ENCODE measurements around the gene ACER3. TPM values are rescaled to one million over a fixed set of nuclear protein-coding genes. Genes with fewer than 3 reads are reported as not detected.

Gene ACER3
- total RNA-seq, 1 donor = 18.6 TPM

DNA sequence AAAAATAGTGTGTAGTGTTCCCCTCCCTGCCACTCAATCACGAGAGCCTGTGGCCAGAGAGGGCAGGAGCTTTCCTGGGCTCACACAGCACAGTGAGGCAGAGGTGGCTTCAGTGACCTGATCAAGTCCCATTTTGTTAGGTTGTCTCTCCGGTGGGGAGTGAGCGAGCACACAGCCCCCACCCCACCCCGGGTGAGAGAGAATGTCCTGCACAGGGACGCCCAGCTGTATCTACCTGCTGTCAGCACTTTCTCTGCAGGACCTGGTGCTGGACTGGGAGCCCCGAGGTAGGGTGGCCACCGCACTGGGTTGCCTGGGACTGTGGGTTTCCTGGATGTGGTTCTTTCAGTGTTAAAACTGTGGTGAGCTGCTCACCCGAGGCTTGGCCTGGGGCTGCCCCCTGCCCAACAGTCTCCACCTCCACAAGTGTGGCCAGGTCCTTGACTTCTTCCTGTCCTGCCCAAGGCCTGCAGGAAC, 212.2 kb downstream of the ACER3 start:
- H3K4me3 ChIP-seq (ENCODE audit: low read depth, low read length) = no peak overlapping the region
- no peak for TF ChIP-seq CTCF (IDR thresholded peaks at IDR 0.05; ENCODE audit: insufficient read depth, low read depth, low read length)
- no peak for DNase-seq (ENCODE audit: low read depth)

DNA sequence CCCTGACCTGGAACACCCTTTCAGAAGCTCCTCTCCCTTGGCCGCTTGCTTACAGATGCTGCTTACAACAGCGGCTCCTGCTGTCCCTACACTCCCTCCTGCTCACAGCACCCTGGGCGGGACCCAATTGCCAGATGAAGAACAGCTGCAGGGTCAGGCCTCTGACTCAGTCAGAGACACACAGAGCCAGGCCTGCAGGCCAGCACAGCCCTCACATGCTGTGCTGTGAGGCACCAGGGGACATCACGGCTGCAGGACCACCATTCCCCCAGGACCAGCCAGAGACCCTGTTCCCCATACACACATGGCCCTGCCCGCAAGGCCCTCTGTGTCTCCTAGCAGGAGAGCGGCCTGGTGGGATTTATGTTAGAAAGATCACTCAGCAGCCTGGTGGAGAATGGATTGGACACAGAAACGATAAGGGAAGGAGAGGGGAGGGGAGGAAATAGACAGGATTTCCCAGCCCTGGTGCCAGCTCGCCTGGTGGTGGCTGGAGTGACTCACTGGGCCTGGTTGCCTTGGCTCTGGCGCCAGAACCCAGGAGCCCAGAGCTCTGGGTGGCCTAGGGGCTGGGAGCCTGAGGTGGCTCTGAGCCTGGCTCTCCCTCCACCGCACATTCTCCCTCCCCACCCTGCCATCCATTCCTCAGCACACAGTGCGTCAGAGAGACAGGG, 212.7 kb downstream of the ACER3 start:
- peak; percentile 98 for DNase-seq (ENCODE audit: low read depth)
- H3K4me3 ChIP-seq (ENCODE audit: low read depth, low read length) = no peak overlapping the region
- peak; percentile 78 for TF ChIP-seq CTCF (IDR thresholded peaks at IDR 0.05; ENCODE audit: insufficient read depth, low read depth, low read length)

DNA sequence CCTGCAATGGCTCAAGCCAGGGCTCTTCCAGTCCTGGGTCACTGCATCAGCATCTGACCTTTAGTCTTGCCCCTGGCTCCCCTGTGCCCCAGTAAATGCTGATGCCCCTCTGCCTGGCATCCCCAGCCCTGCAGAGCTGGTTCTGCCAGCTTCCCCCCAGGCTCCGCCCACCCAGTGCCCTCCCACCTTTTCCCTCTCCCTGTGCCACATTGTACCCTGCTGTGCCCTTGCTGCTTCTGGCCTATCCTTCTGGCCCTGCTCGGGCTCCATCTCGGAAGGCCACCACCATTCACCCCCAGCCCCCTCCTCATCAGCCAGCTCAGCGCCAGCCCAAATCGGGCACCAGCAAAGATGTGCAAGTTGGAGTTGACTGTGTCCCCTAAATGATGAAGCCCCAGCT, 213.5 kb downstream of the ACER3 start:
- no peak for DNase-seq (ENCODE audit: low read depth)
- TF ChIP-seq CTCF (IDR thresholded peaks at IDR 0.05; ENCODE audit: insufficient read depth, low read depth, low read length) = no peak
- no peak overlapping the region for H3K4me3 ChIP-seq (ENCODE audit: low read depth, low read length)

- no peak for TF ChIP-seq CTCF (IDR thresholded peaks at IDR 0.05; ENCODE audit: insufficient read depth, low read depth, low read length)
- no peak for DNase-seq (ENCODE audit: low read depth)
- no peak overlapping the region for H3K4me3 ChIP-seq (ENCODE audit: low read depth, low read length)
These were observed 214.0 kb downstream of the ACER3 start for GRCh38 chr11:77074626-77075221.

- no peak for TF ChIP-seq CTCF (IDR thresholded peaks at IDR 0.05; ENCODE audit: insufficient read depth, low read depth, low read length)
- DNase-seq (ENCODE audit: low read depth) = no peak
- no peak overlapping the region for H3K4me3 ChIP-seq (ENCODE audit: low read depth, low read length)
These were observed 214.7 kb downstream of the ACER3 start for GRCh38 chr11:77075425-77075905.

Other genes with a start within 250 kb of the ACER3 start
- 12.1 and 25.8 TPM in 2 replicates for gene LRRC32, start 190.2 kb upstream of the ACER3 start, total RNA-seq
- gene TSKU, start 77.6 kb upstream of the ACER3 start, total RNA-seq = 18.6 and 20.9 TPM in 2 replicates
- gene B3GNT6, start 173.5 kb downstream of the ACER3 start, total RNA-seq = not detected in 2 replicates
- gene CAPN5, start 206.1 kb downstream of the ACER3 start, total RNA-seq = 14.7 and 21.6 TPM in 2 replicates
- 1.6 TPM in 1 of 2 replicates, not detected in the other for gene OMP, start 241.9 kb downstream of the ACER3 start, total RNA-seq